C4-2B (cell line): ENCODE data around the gene TUBA4B.

Experiments
- CTCF ChIP-seq: fragments of 450-650 bp; conservative IDR thresholded peaks from 2 replicates; pipeline ENCODE4 v1.5.1; 2017; ENCODE audit warnings: mild to moderate bottlenecking
- ZFX ChIP-seq: fragments of 450-650 bp; IDR thresholded peaks from 2 replicates; pipeline ENCODE4 v1.6.1; 2017

- TF ChIP-seq CTCF = no peak
- no peak for TF ChIP-seq ZFX
Measured at GRCh38 chr2:219289195-219289536, 36.1 kb downstream of the TUBA4B start.
